Effector memory CD8-positive, alpha-beta T cell (primary cell): ENCODE data around the gene PHAF1.

Experiments used
- ATAC-seq: fragments of 150-1000 bp; cut with Tn5 transposase; replicated peaks from 2 replicates; pipeline ENCODE4 v1.10.0; 2021; ENCODE audit warnings: mild to moderate bottlenecking, moderate library complexity
- DNase-seq, 3 experiments: peaks; one replicate each; pipeline ENCODE4 v3.0.0; 2021
- H3K27ac Mint-ChIP-seq, 2 donors: one replicate each; pipeline ENCODE4 v1.8.0; 2022; ENCODE audit warnings: mild to moderate bottlenecking in 2 of 2, mixed read lengths in 2 of 2, moderate library complexity in 2 of 2
- H3K27me3 Mint-ChIP-seq, 2 donors: one replicate each; pipeline ENCODE4 v1.8.0; 2022; ENCODE audit warnings: mixed read lengths in 2 of 2
- H3K36me3 Mint-ChIP-seq: one replicate; pipeline ENCODE4 v1.8.0; 2022; ENCODE audit warnings: mild to moderate bottlenecking, moderate library complexity, mixed read lengths; ENCODE audit not compliant: insufficient read depth
- H3K4me1 Mint-ChIP-seq, 2 donors: one replicate each; pipeline ENCODE4 v1.8.0; 2022; ENCODE audit warnings: low read depth in 2 of 2, mixed read lengths in 2 of 2
- H3K4me3 Mint-ChIP-seq, 2 donors: one replicate each; pipeline ENCODE4 v1.8.0; 2022; ENCODE audit warnings: mild to moderate bottlenecking in 2 of 2, mixed read lengths in 2 of 2, moderate library complexity in 2 of 2
- H3K9me3 Mint-ChIP-seq, 2 donors: one replicate each; pipeline ENCODE4 v1.8.0; 2022; ENCODE audit warnings: mixed read lengths in 2 of 2

Gene PHAF1

GRCh38 chr16:67176662-67177061, 66.9 kb downstream of the PHAF1 start:
- no peaks in the 10 kb centered on the region for H3K36me3 Mint-ChIP-seq
- peaks cover 26 to 28% of the 10 kb centered on the region in 2 donors for H3K4me1 Mint-ChIP-seq
- DNase-seq (no peak), ATAC-seq (no peak)
- H3K27me3 Mint-ChIP-seq, result peaks cover 0 to 3% of the 10 kb centered on the region in 2 donors
- H3K9me3 Mint-ChIP-seq, result no peaks in the 10 kb centered on the region
- peak overlapping the region in 1 of 2 donors; percentile 26 for H3K4me3 Mint-ChIP-seq
- H3K27ac Mint-ChIP-seq, result no peak overlapping the region

- H3K27me3 Mint-ChIP-seq, result no peaks in the 10 kb centered on the region
- H3K9me3 Mint-ChIP-seq, result no peaks in the 10 kb centered on the region
- no peak overlapping the region for H3K27ac Mint-ChIP-seq
- no peaks in the 10 kb centered on the region for H3K36me3 Mint-ChIP-seq
- peak in 2 of 3 experiments; percentile 44 to 50 for DNase-seq
- peak; percentile 62 for ATAC-seq
- peaks cover 22 to 24% of the 10 kb centered on the region in 2 donors for H3K4me1 Mint-ChIP-seq
- H3K4me3 Mint-ChIP-seq, result peak overlapping the region; percentile 26 to 61
These were observed 68.3 kb downstream of the PHAF1 start for GRCh38 chr16:67177743-67178699.

DNA sequence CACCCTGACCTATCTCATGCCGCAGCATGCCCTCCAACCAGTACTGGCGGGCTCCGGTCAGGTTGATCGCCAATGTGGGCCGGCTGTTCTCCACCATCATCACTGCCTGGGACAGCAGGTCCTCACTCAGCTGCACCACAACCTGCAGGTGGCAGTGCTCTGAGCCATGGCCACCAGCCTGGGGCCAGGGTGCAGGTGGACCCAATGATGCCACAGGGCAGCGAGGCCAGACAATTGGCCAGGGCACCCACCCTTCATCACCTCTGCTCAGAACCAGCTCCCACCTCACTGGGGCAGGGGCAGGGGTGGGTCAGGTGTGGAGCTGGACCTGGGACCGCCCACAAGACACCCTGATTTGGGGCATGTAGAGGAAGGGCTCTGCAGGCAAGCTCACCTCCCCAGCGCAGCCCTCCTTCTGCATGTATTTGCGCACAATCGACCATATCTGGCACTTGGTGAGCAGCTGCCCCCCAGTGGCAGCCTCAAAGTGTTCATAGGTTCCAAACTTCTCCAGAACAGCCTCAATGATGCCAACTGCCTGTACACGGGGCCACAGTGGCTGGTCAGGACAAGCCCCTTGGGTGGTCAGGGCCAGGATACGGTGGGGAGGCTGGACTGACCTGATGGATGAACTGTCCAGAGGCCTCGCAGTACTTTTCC, 69.8 kb downstream of the PHAF1 start:
- Mint-ChIP-seq H3K4me1 (peaks cover 10 to 12% of the 10 kb centered on the region in 2 donors), H3K9me3 (no peaks in the 10 kb centered on the region), H3K36me3 (no peaks in the 10 kb centered on the region), H3K27ac (no peak overlapping the region), H3K4me3 (no peak overlapping the region), H3K27me3 (no peaks in the 10 kb centered on the region)
- no peak for ATAC-seq
- no peak for DNase-seq

DNA sequence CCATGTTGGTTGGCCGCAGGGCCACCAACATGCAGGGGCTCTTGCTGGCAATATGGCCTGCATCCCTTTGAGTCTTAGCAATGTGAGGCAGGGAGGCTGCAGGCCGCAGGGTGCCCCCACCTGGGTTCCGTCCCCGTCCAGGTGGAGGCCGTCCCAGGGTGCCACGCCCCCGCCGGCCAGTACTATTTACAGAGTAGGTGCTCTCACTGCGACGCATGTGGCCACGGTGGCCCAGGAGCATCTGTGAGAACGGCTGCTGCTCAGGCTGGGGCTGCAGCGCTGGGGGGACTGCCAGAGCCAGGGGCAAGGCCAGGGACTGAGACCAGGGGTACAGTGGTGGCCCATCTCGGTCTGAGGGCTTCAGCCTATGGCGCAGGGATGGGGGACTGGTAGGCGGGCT, 70.4 kb downstream of the PHAF1 start:
- DNase-seq (no peak), ATAC-seq (no peak)
- H3K27me3 Mint-ChIP-seq, result no peaks in the 10 kb centered on the region
- peaks cover 11 to 17% of the 10 kb centered on the region in 2 donors for H3K4me1 Mint-ChIP-seq
- no peak overlapping the region for H3K27ac Mint-ChIP-seq
- H3K4me3 Mint-ChIP-seq, result no peak overlapping the region
- peaks cover 2% of the 10 kb centered on the region for H3K36me3 Mint-ChIP-seq
- no peaks in the 10 kb centered on the region for H3K9me3 Mint-ChIP-seq

DNA sequence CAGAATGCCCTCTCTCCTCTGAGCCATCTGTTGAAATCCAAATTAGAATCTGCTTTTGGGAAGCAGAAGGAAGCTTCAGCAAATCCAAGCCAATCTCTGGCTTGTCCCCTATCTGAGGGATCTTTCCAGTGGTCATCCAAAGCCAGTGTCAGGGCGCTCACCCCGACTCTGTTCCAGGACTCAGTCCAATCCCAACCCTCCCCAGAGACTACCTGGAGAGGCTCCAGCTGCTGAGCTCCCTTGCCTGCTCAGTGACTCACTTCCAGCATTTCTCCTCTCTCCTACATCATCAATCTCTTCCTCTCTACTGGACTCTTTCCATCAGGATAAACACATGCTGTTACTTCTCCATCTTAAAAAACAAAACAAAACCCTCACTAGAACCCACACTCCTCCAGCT, 71.6 kb downstream of the PHAF1 start:
- H3K4me3 Mint-ChIP-seq, result no peak overlapping the region
- no peak for ATAC-seq
- no peak overlapping the region for H3K27ac Mint-ChIP-seq
- DNase-seq, result no peak
- peaks cover 5% of the 10 kb centered on the region for H3K36me3 Mint-ChIP-seq
- no peaks in the 10 kb centered on the region for H3K27me3 Mint-ChIP-seq
- H3K4me1 Mint-ChIP-seq, result peaks cover 17 to 22% of the 10 kb centered on the region in 2 donors
- H3K9me3 Mint-ChIP-seq, result no peaks in the 10 kb centered on the region

DNA sequence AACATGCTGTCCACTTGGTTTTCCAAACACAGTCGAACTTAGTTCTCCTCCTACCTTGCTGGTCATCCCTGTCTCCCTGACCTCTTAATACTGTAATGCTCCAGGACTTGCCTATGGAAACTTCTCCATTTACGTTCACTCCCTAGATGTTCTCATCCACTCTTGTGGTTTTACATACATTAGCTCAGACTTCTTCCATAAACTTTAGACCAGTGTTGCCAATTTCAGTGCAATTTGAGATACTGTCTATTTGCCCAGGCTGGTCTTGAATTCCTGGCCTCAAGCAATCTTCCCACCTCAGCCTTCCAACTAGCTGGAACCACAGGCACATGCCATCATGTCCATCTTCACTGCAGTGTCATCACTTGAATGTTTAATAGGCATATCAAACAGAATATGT, 72.5 kb downstream of the PHAF1 start:
- Mint-ChIP-seq H3K4me1 (peaks cover 12 to 21% of the 10 kb centered on the region in 2 donors), H3K36me3 (peaks cover 5% of the 10 kb centered on the region), H3K4me3 (no peak overlapping the region), H3K27me3 (no peaks in the 10 kb centered on the region), H3K9me3 (no peaks in the 10 kb centered on the region), H3K27ac (no peak overlapping the region)
- ATAC-seq (no peak), DNase-seq (no peak)

GRCh38 chr16:67183284-67183626, 73.5 kb downstream of the PHAF1 start:
- Mint-ChIP-seq H3K27me3 (no peaks in the 10 kb centered on the region), H3K9me3 (no peaks in the 10 kb centered on the region), H3K4me1 (peaks cover 7 to 15% of the 10 kb centered on the region in 2 donors), H3K4me3 (no peak overlapping the region), H3K27ac (no peak overlapping the region), H3K36me3 (peaks cover 5% of the 10 kb centered on the region)
- no peak for DNase-seq
- no peak for ATAC-seq

GRCh38 chr16:67183627-67184452, 74.1 kb downstream of the PHAF1 start, which contains the start of gene MATCAP1:
Gene MATCAP1 (minus strand): TSS chr16:67183963. CDS start chr16:67180610, 3,353 bp downstream.
- Mint-ChIP-seq H3K9me3 (no peaks in the 10 kb centered on the region), H3K27me3 (no peaks in the 10 kb centered on the region), H3K27ac (peak within 1 kb of the TSS in 1 of 2 donors; percentile 90), H3K4me1 (peaks cover 7 to 13% of the 10 kb centered on the region in 2 donors), H3K4me3 (no peak within 1 kb of the TSS), H3K36me3 (peaks cover 5% of the 10 kb centered on the region)
- peak; percentile 93 for ATAC-seq
- DNase-seq, result peak; percentile 89 to 93 (median 89)

- no peak for DNase-seq
- peaks cover 5% of the 10 kb centered on the region for H3K36me3 Mint-ChIP-seq
- H3K4me1 Mint-ChIP-seq, result peaks cover 7 to 11% of the 10 kb centered on the region in 2 donors
- H3K27ac Mint-ChIP-seq, result peak overlapping the region in 1 of 2 donors; percentile 90
- no peaks in the 10 kb centered on the region for H3K9me3 Mint-ChIP-seq
- ATAC-seq, result peak; percentile 4
- no peak overlapping the region for H3K4me3 Mint-ChIP-seq
- H3K27me3 Mint-ChIP-seq, result no peaks in the 10 kb centered on the region
These were observed 74.8 kb downstream of the PHAF1 start for GRCh38 chr16:67184453-67184994.

- H3K27me3 Mint-ChIP-seq, result no peaks in the 10 kb centered on the region
- ATAC-seq, result peak; percentile 29
- peak overlapping the region; percentile 82 to 90 for H3K27ac Mint-ChIP-seq
- peaks cover 7 to 11% of the 10 kb centered on the region in 2 donors for H3K4me1 Mint-ChIP-seq
- H3K4me3 Mint-ChIP-seq, result no peak overlapping the region
- no peaks in the 10 kb centered on the region for H3K9me3 Mint-ChIP-seq
- peak; percentile 85 to 89 (median 87) for DNase-seq
- peaks cover 5% of the 10 kb centered on the region for H3K36me3 Mint-ChIP-seq
These were observed 75.4 kb downstream of the PHAF1 start for GRCh38 chr16:67184995-67185650.

GRCh38 chr16:67185651-67186134, 76.0 kb downstream of the PHAF1 start:
- ATAC-seq, result no peak
- no peak overlapping the region for H3K4me3 Mint-ChIP-seq
- H3K4me1 Mint-ChIP-seq, result peaks cover 7 to 11% of the 10 kb centered on the region in 2 donors
- no peaks in the 10 kb centered on the region for H3K9me3 Mint-ChIP-seq
- peak overlapping the region; percentile 82 to 90 for H3K27ac Mint-ChIP-seq
- H3K27me3 Mint-ChIP-seq, result no peaks in the 10 kb centered on the region
- DNase-seq, result no peak
- peaks cover 5% of the 10 kb centered on the region for H3K36me3 Mint-ChIP-seq

DNA sequence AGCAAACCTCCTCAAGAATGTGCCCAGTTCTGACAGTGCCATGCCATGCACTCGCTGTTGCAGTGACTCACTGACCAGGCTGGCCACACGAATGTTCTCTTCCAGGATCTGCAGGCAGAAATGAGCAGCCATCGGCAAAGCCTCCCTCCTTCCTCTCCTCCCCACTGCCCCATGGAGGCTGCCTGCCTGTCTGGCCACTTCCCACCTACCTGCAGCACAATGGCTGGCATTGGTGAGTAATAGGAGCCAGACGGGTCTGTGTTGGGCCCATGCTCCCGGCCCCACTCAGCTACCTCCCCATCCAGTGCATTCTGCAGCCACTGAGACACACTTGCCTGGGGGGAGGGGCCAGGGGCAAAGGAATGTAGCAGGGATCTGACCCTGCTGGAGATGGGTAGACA, 76.8 kb downstream of the PHAF1 start:
- Mint-ChIP-seq H3K4me1 (peaks cover 11 to 13% of the 10 kb centered on the region in 2 donors), H3K27ac (no peak overlapping the region), H3K27me3 (no peaks in the 10 kb centered on the region), H3K4me3 (no peak overlapping the region), H3K9me3 (no peaks in the 10 kb centered on the region), H3K36me3 (peaks cover 7% of the 10 kb centered on the region)
- ATAC-seq (no peak), DNase-seq (no peak)
